Hepatocyte (in vitro differentiated cells): ENCODE measurements around the gene EXD3.

Experiments
- EZH2 ChIP-seq: fragments of 200-600 bp; sonication (generic); IDR thresholded peaks from 2 replicates; pipeline ENCODE4 v1.6.1; 2016; ENCODE audit warnings: antibody characterized with exemption, mild to moderate bottlenecking, borderline replicate concordance
- EZH2phosphoT487 ChIP-seq: fragments of 200-600 bp; sonication (generic); IDR thresholded peaks from one replicate; pipeline ENCODE4 v1.6.1; 2018; ENCODE audit warnings: antibody characterized with exemption, mild to moderate bottlenecking, low read depth, moderate library complexity; ENCODE audit not compliant: unreplicated experiment, severe bottlenecking
- TF ChIP-seq, protein P1 (sequence below): fragments of 200-600 bp; sonication (generic); IDR thresholded peaks from 2 replicates; pipeline ENCODE4 v1.5.1; 2016; ENCODE audit warnings: antibody characterized with exemption, mild to moderate bottlenecking; ENCODE audit not compliant: poor library complexity

GRCh38 chr9:137433916-137434431 is 11.0 kb upstream of the EXD3 start:
- TF ChIP-seq EZH2, result no peak
- TF ChIP-seq, protein P1, sequence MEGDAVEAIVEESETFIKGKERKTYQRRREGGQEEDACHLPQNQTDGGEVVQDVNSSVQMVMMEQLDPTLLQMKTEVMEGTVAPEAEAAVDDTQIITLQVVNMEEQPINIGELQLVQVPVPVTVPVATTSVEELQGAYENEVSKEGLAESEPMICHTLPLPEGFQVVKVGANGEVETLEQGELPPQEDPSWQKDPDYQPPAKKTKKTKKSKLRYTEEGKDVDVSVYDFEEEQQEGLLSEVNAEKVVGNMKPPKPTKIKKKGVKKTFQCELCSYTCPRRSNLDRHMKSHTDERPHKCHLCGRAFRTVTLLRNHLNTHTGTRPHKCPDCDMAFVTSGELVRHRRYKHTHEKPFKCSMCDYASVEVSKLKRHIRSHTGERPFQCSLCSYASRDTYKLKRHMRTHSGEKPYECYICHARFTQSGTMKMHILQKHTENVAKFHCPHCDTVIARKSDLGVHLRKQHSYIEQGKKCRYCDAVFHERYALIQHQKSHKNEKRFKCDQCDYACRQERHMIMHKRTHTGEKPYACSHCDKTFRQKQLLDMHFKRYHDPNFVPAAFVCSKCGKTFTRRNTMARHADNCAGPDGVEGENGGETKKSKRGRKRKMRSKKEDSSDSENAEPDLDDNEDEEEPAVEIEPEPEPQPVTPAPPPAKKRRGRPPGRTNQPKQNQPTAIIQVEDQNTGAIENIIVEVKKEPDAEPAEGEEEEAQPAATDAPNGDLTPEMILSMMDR, result no peak
- TF ChIP-seq EZH2phosphoT487, result no peak
